HG02642 (cell line): Measurements from ENCODE around the gene BLNK.
A peak's percentile ranks its signal among the peaks of the same experiment; 100 is the strongest.
"Not testable (repeated sequence)": the region's sequence is repeated elsewhere in the genome, so short reads cannot be mapped to it uniquely, and the experiment has no call there.

ENCODE experiments used
- ATAC-seq: cut with Tn5 transposase; IDR thresholded peaks from one replicate; pipeline ENCODE4 v1.9.1; 2021; ENCODE audit warnings: mild to moderate bottlenecking; ENCODE audit not compliant: unreplicated experiment, poor library complexity

Gene BLNK

GRCh38 chr10:96230527-96230926 is 40.8 kb downstream of the BLNK start:
- no peak for ATAC-seq

DNA sequence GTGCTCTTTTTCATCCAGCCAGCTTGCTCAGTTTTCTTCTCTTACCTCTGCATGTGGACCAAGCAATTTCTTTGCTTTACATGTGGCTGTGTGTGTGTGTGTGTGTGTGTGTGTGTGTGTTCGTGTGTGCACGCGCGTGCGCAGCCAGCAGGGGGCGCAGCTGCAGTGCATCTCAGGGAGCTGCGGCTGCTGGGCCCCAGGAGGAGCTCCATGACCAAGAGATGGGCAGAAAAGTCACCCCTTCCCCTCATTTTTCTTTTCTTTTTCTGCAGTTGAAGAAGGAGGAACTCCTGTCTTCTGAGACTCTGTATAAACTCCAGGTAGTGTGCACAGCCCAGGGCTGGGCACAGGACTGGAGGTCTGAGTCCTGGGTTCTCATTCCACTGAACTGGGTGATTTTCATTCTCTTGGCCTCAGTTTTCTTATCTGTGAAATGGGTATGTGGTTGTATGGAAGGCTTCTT is 41.8 kb downstream of the BLNK start:
- no peak for ATAC-seq

GRCh38 chr10:96228408-96228994 is 42.9 kb downstream of the BLNK start:
- ATAC-seq: no peak

- ATAC-seq: no peak
Measured at GRCh38 chr10:96227206-96227605, 44.2 kb downstream of the BLNK start.

DNA sequence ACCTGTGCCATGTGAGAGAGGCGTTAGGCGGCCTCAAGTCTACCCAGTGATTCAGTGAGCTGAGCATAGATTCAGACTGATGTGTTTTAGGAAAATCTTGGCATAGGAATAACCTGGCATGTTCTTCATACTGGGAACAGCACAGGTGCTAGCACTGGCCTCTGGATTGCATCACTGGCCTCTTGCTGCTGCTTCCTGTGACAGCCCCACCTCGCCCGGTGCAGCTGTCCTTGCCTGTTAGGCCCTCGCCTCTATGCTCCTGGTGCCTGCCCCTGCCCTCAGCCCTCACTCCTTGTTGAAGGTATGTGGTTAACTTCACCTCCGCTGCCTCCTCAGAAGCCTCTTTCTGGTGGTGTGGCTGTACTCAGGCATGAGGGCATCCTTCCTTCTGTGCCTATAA is 46.2 kb downstream of the BLNK start:
- ATAC-seq: no peak

DNA sequence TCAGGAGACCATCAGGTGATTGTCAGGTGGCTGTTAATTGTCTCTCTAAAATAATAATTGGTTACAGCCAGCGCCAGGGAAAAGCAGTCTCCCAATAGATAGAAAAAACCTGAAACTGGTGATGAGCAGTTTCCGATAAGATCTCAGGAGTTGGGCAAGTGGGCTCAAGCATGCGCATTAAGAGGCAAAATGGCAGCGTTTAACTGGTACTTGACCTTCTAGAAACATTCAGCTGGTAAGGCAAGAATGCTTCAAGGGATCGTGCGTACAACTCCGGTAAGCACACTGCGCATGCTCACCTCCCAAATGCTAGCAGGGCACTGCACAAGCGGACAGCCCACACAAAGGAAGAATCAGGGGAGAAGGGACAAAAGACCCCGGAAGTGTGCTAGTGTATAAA is 48.5 kb downstream of the BLNK start:
- no peak for ATAC-seq

DNA sequence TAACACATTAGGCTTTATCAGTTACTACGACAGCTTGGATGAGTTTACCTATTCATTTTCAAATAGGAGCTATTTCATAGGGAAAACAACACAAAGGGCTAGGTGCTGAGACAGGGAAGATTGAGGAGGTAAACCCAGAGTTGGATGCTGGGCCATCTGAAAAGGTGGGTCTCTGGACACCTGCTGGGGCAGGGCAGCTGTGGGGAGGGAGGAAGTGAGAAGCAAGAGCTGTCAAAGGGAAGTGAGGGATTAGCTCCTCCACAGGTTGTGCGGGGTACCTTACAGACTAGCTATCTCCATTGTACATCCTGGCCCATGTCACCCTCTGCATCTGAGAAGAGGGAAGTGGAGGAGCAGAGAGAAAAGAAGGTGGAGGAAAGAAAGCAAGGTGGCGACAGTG is 48.9 kb downstream of the BLNK start:
- no peak for ATAC-seq

DNA sequence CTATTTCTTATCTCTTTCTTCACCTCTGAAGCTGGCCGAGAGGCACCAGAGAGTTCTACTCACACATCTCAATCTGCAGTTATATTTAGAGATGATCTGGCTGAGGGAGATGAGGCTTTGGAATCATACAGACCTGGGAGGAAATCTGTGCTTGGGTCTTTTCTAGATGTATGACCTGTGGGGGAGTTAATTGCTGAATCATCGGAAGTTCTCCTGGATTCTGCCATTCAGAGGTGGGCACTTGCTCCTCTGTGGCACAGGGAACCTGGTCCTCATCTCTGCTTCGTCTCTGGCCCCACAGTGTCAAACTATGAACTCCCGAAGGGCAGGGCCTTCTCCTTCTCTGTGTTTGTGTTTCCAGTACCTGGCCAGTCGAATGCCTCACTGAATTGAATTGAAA is 52.5 kb downstream of the BLNK start:
- no peak for ATAC-seq

- no peak for ATAC-seq
Measured at GRCh38 chr10:96217711-96218110, 53.7 kb downstream of the BLNK start.

DNA sequence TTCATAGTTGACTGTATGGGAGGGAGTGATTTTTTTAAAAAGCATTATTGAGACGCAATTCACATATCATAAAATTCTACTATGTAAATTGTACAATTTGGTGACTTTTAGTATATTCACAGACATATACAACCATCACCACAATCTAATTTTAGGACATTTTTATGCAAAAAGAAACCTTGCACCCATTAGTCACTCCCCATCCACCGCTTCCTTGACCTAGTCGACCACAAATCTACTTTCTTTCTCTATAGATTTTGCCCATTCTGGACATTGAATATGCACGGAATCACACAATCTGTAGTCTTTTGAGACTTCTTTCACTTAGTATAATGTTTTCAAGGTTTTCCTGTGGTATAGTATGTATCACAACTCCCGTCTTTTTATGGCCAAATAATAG is 54.6 kb downstream of the BLNK start:
- no peak for ATAC-seq

GRCh38 chr10:96212911-96213310 is 58.5 kb downstream of the BLNK start:
- no peak for ATAC-seq

DNA sequence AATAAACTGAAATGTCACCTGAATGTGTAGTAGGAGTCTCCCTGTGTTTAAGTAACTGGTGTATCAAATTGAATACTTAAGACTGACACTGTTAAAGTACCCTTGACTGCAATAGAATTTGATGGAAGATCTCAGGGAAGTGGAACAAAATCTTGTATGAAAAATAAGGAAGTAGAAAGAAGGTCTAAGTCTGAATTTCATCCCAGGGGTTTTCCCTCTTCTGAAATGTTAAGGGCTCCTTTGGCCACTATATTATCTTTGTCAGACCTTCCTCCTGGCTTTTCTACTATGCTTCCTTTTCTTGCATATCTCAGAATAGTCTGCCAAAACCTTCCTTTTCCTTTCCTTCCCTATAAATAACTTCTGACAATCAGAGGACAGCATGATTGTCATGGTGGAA is 59.6 kb downstream of the BLNK start:
- ATAC-seq: no peak

DNA sequence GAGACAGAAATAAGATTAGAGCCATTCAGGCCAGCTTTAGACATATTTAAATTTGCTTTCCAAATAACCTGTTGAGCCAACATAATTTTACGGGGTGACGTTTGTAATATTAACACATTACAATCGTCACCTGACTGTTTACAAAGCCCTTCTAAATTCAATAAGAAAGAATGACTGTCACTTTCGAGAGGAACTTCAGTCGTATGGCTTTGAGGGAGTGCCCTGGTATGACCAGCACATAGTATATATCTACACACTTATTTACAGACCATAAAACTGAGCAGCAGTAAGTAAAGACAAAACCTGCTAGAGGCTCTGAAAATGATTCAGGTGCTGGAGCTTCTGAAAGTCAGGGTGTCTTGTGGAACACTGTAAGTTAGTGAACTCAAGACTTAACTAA is 62.4 kb downstream of the BLNK start:
- no peak for ATAC-seq

- peak; percentile 55 for ATAC-seq
Measured at GRCh38 chr10:96208271-96208670, 63.1 kb downstream of the BLNK start.

DNA sequence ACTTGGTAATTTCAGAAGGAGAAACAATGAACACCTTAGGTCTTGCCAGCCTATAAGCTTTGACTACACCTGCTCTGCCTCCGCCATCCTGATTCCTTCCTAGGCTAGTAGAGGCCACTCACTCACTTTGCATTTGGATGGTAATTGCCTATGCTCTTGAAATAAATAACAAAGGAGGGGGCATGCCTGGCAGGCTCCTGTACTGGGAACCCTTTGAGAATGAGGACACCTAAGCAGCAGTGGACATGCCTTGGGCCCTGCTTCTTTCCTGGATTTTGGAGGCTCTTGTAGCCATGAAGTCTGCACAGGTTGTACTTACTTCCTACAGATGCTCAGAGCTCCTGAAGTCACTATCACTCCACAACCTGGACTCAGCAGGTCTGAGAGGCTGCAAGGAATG is 65.8 kb downstream of the BLNK start:
- ATAC-seq: no peak

- ATAC-seq: no peak
Measured at GRCh38 chr10:96201525-96201924, 69.8 kb downstream of the BLNK start.

GRCh38 chr10:96189505-96189904 is 81.9 kb downstream of the BLNK start:
- ATAC-seq: not testable (repeated sequence)

- ATAC-seq: no peak
Measured at GRCh38 chr10:96188916-96189315, 82.5 kb downstream of the BLNK start.

DNA sequence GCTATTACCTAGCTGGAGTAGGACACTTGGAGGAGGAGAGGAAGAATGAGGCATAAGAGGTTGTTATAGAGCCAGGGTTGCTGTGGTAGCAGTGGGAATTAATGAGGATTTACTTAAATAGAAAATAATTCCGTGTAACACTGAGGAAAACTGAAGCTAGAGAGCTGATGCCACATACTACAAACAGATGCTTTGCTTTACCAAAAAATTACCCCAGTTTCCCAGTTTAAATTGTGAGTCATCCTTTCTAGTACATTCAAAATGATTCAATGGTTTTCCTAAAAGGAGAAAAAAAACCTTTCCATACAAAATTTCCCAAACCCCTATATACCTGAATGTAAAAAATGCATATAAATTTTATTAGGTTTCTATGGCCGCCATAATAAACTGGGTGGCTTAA is 82.9 kb downstream of the BLNK start:
- ATAC-seq: no peak

DNA sequence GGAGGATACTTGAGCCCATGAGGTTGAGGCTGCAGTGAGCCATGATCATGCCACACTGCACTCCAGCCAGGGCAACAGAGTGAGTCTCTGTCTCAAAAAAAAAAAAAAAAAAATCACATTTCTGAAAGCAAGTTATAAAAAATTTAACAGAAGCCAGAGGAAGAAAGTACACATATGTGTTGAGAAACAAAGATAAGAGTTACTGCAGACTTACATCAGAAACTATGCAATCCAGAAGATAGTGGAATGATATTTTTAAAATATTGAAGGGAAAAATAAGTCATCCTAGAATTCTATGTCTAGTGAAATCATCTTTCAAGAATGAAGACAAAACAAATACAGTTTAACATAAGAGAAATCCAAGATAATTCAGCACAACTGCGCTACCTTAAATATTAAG is 94.4 kb downstream of the BLNK start:
- ATAC-seq: no peak

DNA sequence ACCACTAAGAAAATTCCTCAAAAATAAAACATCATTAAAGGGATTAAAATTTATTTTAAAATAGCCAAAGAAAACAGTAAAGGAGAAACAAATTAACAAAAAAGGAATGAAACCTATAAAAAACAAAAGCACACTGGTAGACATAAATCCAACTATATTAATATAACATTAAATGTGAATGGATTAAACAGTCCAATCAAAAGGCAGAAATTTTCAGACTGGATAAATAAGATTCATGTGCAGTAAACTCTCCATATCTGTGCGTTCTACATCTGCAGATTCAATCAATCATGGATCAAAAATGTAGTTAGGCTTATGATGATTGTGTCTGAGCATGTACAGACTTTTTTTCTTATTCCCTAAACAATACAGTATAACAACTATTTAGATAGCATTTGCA is 98.7 kb downstream of the BLNK start:
- no peak for ATAC-seq

- no peak for ATAC-seq
Measured at GRCh38 chr10:96170230-96170629, 101.1 kb downstream of the BLNK start.

DNA sequence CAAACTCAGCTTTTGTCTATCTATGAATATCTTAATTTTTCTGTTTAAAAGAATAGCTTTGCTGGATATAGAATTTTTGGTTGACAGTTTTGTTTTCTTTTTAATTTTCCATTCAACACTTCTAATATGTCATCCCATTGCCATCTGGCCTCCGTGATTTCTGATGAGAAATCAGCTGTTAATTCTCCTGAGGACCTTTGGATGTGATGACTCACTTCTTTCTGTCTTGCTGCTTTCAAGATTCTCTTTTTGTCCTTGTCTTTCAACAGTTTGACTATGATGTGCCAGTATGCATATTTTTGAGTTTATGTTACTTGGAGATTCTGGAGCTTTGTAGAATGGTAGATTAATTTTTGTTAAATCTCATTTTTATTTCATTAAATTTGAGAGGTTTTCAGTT is 102.8 kb downstream of the BLNK start:
- no peak for ATAC-seq
